ENCODE results near the gene SIGLEC12.

DNA sequence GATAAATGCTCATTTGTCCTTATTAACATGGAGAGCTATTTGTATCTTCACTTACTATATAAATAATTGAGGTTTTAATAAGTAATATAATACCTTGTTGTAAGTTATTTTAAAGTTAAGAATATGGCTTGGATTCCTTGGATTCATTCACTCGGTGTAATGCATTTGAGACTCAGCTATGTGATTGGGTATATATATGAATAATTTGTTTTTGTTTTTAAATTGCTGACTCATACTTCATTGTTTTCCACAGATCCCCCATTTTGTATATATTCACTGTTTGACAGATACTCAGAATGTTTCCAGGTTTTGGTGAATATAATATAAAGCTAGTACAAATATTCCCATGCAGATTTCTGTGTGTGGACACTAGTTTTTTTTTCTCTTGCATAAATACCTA is 30.1 kb downstream of the SIGLEC12 start:
- TF ChIP-seq, protein P1, sequence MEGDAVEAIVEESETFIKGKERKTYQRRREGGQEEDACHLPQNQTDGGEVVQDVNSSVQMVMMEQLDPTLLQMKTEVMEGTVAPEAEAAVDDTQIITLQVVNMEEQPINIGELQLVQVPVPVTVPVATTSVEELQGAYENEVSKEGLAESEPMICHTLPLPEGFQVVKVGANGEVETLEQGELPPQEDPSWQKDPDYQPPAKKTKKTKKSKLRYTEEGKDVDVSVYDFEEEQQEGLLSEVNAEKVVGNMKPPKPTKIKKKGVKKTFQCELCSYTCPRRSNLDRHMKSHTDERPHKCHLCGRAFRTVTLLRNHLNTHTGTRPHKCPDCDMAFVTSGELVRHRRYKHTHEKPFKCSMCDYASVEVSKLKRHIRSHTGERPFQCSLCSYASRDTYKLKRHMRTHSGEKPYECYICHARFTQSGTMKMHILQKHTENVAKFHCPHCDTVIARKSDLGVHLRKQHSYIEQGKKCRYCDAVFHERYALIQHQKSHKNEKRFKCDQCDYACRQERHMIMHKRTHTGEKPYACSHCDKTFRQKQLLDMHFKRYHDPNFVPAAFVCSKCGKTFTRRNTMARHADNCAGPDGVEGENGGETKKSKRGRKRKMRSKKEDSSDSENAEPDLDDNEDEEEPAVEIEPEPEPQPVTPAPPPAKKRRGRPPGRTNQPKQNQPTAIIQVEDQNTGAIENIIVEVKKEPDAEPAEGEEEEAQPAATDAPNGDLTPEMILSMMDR (IDR thresholded peaks at IDR 0.05 in 4 of 5, conservative IDR thresholded peaks at IDR 0.05 in 1 of 5), result no peak
- TF ChIP-seq POLR2A (IDR thresholded peaks at IDR 0.05), result no peak

Measured in gastrocnemius medialis (tissue), 4 donors.